ENCODE measurements around the gene RSRP1.

- TF ChIP-seq CTCF (IDR thresholded peaks at IDR 0.05; ENCODE audit: control extremely low read depth in 1 of 3, insufficient read depth in 1 of 3, low read depth in 1 of 3, low read length in 3 of 3) (no peak), YY1 (IDR thresholded peaks at IDR 0.05; ENCODE audit: low read depth, low read length) (no peak), SP1 (IDR thresholded peaks at IDR 0.05; ENCODE audit: low read depth, low read length) (no peak), EP300 (IDR thresholded peaks at IDR 0.05; ENCODE audit: borderline replicate concordance in 1 of 2, low read depth in 2 of 2, low read length in 2 of 2) (no peak), ATF3 (IDR thresholded peaks at IDR 0.05; ENCODE audit: insufficient read depth, low read depth, low read length) (no peak)
Observed at GRCh38 chr1:25197235-25197975, 49.8 kb downstream of the RSRP1 start.
